Measurements from ENCODE around the gene CACHD1.

Gene CACHD1

DNA sequence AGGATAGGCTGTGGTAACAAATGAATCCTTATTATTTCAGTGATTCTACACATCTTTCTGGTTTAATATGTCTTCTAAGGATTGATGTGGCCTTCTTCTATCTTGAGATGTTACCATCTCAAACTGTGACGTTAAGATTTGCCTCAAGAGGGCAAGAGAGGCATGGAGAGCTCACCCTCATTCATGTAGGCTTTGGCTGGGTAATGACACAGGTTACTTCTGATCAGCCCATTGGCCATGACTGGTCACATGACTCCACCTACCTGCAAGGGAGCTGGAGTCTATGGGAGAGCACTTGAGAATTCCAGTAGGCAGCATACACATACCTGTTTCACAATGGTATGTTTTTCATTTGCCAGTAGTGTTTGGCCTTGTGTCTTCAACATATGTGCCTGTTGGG, 30.0 kb downstream of the CACHD1 start:
- no peak overlapping the region for H3K4me3 ChIP-seq (replicated peaks; ENCODE audit: low read depth, low read length)
- no peak for DNase-seq (ENCODE audit: low read depth)
- TF ChIP-seq, protein P1, sequence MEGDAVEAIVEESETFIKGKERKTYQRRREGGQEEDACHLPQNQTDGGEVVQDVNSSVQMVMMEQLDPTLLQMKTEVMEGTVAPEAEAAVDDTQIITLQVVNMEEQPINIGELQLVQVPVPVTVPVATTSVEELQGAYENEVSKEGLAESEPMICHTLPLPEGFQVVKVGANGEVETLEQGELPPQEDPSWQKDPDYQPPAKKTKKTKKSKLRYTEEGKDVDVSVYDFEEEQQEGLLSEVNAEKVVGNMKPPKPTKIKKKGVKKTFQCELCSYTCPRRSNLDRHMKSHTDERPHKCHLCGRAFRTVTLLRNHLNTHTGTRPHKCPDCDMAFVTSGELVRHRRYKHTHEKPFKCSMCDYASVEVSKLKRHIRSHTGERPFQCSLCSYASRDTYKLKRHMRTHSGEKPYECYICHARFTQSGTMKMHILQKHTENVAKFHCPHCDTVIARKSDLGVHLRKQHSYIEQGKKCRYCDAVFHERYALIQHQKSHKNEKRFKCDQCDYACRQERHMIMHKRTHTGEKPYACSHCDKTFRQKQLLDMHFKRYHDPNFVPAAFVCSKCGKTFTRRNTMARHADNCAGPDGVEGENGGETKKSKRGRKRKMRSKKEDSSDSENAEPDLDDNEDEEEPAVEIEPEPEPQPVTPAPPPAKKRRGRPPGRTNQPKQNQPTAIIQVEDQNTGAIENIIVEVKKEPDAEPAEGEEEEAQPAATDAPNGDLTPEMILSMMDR (IDR thresholded peaks at IDR 0.05; ENCODE audit: low read length, missing control alignments), result no peak

DNA sequence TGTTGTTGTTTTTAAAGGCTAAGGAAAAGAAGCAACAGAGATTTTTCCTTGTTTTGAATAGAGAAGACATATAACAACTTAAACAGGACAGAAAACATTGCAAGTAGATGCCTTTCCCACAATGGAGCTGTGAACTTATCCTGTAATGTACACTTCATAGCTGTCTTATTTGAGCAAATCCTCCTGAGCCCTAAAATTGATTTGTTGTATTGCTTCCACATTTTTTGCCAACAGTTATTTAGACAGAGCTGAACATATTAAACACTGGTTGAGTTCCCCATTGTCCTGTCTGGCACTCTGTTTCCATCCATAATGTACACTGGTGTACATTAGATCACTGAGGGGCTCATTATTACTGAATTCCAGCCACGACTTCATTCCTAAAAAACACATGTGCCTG, 32.2 kb downstream of the CACHD1 start:
- TF ChIP-seq, protein P1 (IDR thresholded peaks at IDR 0.05; ENCODE audit: low read length, missing control alignments), result no peak
- no peak for DNase-seq (ENCODE audit: low read depth)
- H3K4me3 ChIP-seq (replicated peaks; ENCODE audit: low read depth, low read length), result no peak overlapping the region

DNA sequence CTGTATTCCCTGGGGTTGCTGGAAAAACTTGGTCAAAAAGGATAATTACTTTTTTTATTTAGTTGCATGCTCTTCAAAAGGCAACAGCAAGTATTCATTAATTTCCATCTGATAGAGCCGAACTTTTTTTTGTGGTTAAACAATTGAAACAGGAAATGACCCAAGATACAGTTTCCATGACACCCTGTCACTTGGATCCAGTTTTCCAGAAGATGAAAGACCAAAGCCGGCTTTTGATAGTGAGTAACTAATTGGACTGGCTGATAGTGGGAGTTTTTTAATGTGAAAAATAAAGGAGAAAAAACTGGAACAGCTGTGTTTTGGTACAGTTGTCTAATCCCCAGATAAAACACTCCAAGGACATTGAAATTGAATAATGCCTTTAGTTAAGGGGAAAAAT, 33.0 kb downstream of the CACHD1 start:
- H3K4me3 ChIP-seq (replicated peaks; ENCODE audit: low read depth, low read length), result no peak overlapping the region
- TF ChIP-seq, protein P1 (IDR thresholded peaks at IDR 0.05; ENCODE audit: low read length, missing control alignments), result no peak
- no peak for DNase-seq (ENCODE audit: low read depth)

DNA sequence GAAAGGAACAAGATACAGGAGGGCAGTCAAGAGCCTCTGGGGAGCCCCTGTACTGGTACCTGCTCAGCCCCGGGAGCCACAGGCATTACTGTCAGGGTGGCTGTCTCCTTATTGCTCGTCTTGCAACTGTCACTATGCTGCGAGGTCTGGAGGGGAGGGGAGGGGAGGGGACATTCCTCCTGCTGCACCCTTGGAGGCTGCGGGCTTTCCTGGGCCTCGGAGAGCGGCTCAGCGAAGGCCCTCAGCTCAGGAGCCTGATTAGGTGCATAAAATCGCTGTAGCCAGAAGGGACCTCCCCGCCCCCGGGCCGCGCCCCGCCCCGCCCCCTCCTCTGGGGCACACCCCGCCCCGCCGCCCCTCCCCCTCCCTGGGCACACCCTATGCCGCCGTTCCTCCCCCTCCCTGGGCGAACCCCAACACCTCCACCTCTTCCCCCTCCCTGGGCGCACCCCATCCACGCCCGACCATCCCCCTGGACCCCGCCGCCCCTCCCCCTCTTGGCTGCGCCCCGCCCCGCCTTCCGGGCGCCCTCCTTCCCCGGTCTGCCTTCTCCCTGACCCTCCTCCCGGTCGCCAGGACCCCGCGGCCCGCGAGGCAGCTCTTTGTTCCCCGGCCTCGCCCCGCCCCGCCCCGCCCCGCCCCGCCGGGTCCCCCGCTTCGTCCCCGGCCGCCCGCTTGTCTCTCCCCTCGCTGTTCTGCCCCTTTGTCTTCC, 35.5 kb downstream of the CACHD1 start:
- no peak for DNase-seq (ENCODE audit: low read depth)
- peak overlapping the region; percentile 35 for H3K4me3 ChIP-seq (replicated peaks; ENCODE audit: low read depth, low read length)
- TF ChIP-seq, protein P1 (IDR thresholded peaks at IDR 0.05; ENCODE audit: low read length, missing control alignments), result no peak

DNA sequence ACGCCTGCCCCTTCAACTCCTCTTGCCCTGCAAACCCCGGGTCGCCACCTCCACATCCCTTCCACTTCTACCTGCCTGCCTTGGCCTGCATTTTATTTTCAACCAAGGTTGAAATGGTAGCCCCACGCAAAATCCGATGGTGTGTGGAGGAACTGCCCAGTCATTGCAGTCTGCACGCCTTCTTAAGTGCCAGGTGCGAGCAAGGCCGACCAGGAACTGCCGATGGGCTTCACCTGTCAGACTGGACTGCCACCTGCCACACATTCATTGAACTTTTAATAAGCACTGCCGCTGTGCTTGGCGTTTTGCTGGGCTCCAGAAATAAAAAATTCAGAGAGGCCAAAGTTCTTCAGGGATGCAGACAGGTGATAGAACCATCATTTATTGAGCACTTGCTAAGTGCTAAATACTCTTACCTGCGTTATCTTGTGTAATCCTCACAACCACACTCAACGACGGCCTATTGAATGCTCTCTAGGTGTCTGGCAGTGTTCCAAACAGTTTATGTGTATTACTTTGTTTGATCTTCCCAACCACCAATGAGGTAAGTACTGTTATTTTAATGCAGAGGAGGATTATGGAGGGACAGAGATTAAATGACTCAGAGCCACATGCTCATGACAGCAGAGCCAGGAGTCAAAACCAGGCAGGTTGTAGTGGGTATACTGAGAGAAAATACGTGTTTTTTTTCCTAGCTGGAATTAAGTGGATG, 36.2 kb downstream of the CACHD1 start:
- peak overlapping the region; percentile 3 for H3K4me3 ChIP-seq (replicated peaks; ENCODE audit: low read depth, low read length)
- no peak for DNase-seq (ENCODE audit: low read depth)
- TF ChIP-seq, protein P1 (IDR thresholded peaks at IDR 0.05; ENCODE audit: low read length, missing control alignments), result no peak

DNA sequence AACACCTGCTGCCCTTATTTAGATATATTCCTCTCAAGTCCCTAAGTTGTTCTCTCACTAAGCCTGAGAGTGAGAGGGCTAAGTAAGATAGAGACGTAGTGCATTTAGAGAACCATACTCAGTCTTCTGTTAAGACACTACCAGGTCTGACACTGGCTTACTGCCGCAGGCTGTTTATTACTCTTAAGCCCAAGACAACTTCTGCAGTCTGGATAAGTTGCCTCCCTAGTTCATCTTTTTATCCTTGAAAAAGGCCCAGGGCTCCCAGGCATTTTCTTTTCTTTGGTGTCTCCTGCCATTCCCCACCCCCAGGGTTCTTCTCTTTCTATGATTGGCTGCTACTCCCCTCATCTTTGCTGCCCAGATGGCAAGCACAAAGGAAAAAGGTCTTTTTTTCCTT, 38.7 kb downstream of the CACHD1 start:
- H3K4me3 ChIP-seq (replicated peaks; ENCODE audit: low read depth, low read length), result no peak overlapping the region
- no peak for DNase-seq (ENCODE audit: low read depth)
- TF ChIP-seq, protein P1 (IDR thresholded peaks at IDR 0.05; ENCODE audit: low read length, missing control alignments), result no peak
